Measurements from ENCODE around the gene FRMPD4.

Gene FRMPD4

DNA sequence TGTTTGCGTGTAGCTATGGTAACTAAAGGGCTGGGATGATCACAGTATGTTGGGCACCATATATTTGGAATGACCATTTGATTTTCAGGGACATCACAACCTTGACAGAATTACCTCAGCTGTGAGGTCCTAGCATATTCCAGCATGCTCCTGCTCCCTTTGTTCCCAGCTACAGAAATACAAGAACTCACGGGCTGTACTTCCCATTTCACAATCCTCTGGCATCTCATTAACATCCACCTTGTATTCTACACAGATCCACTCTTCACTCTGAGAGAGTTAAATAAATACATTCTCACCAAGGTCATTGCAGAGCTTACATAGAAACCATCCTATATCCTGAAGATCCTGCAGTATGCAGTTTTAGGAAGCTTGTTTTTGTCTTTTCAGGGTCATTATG is 169.7 kb downstream of the FRMPD4 start:
- DNase-seq, result no peak

DNA sequence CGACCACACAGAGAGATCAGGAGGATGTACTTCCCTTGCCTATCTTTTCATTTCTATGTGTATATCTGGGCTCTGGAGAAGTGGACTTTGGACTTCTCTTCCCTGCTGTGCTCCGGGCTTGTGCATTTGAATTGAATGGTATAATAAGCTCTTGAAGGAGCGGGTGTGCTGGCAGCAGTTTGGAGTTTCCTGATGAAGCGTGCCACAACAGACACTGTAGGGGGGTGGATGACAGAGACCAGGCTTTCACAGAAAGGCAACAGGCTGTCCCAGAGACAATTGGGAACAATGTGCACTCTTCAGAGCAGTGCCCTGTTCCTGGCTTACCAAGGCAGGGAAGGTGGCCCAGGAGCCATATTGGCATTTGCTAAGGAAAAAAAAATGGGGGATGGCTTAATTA is 170.1 kb downstream of the FRMPD4 start:
- DNase-seq, result no peak

GRCh38 chrX:12309040-12309743 is 170.9 kb downstream of the FRMPD4 start:
- no peak for DNase-seq

DNA sequence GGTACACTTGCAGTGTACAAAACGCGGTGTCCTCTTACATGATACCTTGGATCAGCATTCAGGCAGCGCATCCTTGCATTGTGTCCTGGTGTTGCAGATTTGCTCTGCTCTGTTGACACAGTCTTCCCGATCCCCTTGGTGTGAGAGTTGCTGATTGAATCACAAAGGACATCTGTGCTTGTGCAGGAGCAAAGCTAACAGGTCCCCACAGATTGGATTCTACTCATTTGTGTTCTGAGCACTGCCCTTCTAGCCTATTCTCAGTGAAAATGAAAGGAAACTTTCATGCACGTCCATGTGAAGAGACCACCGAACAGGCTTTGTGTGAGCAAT is 171.4 kb downstream of the FRMPD4 start:
- DNase-seq, result no peak

DNA sequence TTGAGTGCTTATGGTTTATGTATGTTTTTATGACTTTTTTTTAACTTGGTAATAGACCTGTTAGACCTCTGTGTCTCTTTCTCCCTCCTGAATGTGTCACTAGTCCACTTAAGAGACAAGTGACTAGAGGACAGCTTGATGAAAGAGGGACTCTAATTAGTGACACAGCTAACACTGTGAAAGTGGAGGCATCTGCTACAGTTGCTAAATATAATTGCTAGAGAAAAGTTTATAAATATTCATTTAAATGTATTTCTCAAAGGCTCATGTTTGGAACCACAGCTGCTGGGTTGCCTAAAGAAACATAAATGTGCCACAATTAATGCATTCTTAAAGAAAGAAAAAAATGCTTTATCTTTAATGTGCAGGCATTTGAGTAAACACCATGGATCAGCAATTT is 176.4 kb downstream of the FRMPD4 start:
- no peak for DNase-seq

- DNase-seq, result no peak
Measured at GRCh38 chrX:12315526-12315925, 177.3 kb downstream of the FRMPD4 start.

DNA sequence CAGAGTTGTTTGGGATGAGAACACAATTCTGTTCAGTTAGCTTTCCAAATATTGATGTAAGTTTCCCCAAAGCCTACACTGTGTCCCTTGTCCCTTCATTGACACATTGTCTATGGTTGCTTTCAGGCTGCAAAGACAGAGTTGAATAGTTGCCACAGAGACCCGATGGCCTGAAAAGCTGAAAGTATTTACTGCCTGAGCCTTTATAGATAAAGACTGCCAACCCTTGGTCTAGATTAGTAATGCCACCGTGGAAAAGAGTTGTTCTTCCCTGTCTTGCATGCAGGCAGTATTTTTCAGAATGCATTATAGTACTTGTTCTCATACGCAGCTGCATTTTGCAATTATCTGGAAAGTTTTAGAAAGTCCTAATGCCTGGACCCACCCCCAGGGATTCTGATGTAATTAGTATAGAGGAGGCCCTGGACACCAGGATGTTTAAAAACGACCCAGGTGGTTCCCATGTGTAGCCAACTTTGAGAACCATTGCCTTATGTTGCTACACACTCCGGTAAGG is 180.8 kb downstream of the FRMPD4 start:
- no peak for DNase-seq

DNA sequence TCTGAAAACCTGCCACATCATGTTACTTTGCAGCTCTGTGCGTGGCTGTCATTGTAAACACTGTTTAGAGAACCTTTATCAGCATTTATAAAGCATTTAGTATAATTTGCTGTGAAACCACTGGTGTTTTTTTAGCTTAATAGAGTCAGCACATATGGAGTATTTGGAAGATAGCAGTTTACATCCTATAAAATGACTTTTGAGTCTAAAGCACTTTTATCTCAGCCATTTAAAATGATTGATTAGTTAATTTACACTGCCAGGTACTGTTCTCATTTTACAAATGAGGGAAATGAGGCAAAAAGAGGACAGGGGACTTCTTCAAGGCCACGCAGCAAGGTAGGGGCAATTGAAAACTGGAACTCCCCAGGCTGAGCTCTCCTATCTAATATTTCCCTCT is 181.7 kb downstream of the FRMPD4 start:
- no peak for DNase-seq

- no peak for DNase-seq
Measured at GRCh38 chrX:12322031-12322430, 183.8 kb downstream of the FRMPD4 start.

- DNase-seq, result no peak
Measured at GRCh38 chrX:12325171-12325570, 186.9 kb downstream of the FRMPD4 start.

DNA sequence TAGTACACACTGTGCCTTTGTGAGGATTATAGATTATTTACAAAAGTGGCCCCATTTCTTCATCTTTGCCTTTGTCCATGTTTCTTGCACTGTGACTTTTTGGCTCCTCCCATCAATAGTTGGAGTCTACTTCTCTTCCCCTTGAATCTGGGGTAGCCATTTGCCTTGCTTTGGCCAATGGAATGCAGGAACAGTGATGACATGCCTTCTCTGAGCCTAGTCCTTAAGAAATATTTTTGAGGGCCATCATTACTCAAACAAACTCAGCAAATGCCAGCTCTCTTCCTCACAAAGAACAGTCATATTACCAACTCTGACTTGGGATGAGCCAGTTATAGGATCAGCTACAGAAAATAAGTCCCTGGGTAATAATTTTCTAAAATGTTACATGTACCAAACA is 189.6 kb downstream of the FRMPD4 start:
- no peak for DNase-seq

- DNase-seq, result no peak
Measured at GRCh38 chrX:12329476-12329875, 191.2 kb downstream of the FRMPD4 start.

GRCh38 chrX:12330841-12331240 is 192.6 kb downstream of the FRMPD4 start:
- DNase-seq, result no peak

DNA sequence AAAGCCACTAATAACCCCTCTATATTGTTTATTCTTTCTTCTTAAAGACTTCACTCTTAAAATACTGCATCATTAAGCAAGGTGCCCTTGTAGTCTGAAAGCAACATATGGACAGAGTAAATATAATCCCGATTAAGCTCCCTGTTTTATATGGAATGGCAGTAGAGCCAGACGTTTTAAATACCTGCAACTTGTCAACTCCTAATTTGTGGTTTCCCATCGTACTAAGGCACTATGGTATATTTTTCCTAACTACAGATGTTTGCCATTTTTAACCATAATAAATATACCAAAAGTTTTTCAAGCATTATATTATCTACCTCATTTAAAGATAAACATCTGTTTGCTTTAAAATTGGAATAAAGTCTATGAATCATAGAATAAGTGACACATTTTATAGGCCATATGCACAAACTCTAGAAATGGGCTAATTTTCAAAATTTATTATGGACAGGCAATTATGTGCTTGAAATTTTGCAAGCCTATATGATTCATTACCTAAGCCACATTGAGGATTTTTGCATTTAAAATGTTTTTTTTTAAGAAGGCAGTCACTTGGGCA is 194.6 kb downstream of the FRMPD4 start:
- DNase-seq, result no peak

DNA sequence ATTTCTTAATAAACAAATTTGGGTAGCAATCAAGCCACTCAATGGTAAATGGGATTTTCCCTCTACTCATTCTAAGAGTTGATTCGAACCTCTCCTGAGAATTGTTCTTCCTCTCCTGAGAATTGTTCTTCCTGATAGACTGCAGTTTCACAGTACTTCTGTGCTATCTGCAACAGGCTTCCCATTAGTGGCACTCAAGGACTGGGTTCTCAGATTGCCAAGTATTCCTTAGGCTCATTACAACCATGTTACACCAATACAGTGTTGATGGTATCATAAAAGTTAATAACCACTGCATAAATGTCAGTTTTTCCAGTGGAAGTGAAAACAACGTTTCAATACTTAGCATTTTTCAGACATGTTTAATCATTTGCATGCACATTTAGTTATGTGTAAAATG is 201.6 kb downstream of the FRMPD4 start:
- no peak for DNase-seq

GRCh38 chrX:12344954-12345353 is 206.7 kb downstream of the FRMPD4 start:
- no peak for DNase-seq

DNA sequence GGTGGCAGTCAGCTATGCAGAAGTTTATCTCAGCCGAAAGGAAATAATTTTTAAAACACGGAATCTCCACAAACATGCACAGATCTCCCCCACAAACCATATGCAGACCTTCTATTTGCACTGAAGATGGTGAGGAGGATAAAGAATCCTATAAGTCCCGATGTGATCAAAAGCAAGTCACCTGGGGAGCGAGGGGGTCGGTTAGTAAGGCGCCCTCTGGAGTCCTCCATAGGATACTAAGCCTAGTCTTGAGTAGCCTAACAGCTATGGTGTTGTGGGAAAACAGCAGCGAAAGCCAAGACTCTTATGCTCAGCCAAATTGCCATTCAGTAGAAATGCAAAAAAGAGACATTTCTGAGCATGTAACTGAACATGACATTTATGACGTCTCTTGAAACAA is 210.9 kb downstream of the FRMPD4 start:
- no peak for DNase-seq

GRCh38 chrX:12352922-12353321 is 214.6 kb downstream of the FRMPD4 start:
- DNase-seq, result no peak

- DNase-seq, result no peak
Measured at GRCh38 chrX:12360383-12360782, 222.1 kb downstream of the FRMPD4 start.

GRCh38 chrX:12360986-12361598 is 222.8 kb downstream of the FRMPD4 start:
- DNase-seq, result no peak

DNA sequence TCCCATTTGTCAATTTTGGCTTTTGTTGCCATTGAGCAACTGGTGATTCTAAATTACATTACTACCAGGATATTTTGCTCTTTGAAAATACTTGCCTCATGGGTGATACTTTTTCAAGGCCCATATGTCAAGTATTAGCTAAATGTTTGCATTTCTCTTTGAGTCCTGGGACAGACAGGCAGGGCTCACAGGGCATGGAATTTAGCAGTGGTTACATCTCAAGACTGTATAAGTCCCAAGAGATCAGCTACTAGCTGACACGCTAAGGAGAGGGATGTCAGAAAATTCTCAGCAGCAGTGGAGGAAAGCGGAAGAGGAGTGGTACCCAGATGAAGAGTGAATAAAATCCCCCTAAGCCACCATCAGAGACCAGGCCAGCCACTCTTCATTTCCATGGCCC is 224.9 kb downstream of the FRMPD4 start:
- no peak for DNase-seq

GRCh38 chrX:12366440-12366839 is 228.2 kb downstream of the FRMPD4 start:
- DNase-seq, result no peak

DNA sequence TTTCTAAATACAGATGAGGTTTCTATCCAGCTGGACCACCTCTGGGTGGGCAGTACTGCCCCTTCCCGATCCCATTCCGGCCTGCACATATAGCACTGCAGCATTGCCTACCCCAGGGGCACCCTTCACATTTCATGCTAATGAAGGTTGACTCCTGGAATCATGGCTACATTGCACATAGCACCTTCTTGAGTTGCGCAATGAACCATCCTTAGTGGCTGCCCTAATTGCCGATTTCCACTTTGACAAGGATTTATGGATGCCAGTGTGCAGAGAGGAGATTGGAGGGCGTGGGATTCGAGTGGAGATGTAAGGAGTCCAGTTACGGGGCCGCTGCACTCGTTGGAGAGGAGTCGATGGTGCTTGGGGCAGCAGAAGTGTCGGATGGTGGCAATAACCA is 229.0 kb downstream of the FRMPD4 start:
- DNase-seq, result no peak

DNA sequence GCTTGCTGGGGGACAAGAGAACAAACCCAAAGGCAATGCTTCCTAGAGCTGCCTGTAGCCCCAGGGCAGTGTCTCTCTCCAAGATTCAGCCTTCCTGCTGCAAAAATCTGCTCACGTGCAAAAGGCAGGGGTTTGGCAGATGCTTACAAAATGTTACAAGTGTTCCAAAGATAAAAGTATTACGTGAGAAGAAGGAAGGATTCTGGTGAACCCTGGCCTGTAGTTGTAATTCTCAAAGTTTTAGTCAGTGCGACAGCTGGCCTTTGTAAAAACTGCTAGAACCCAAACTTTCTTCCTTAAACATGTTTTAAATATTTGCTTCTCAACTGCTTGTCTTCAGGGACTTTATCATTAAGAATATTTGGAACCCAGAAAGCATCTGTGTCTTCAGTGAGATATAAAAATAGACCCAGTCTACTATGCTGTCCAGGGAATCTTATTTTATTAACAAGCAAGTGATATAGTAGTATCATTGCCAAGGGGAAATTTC is 232.3 kb downstream of the FRMPD4 start:
- no peak for DNase-seq
